K562 (cell line): ENCODE measurements around the gene IL11. TPM values are rescaled to one million over a fixed set of nuclear protein-coding genes. Genes with fewer than 3 reads are reported as not detected.

Experiments used
- ATAC-seq: fragments of 200-7000 bp; cut with Tn5 transposase; 3 replicates; pipeline ENCODE4 v1.9.1; 2020; ENCODE audit warnings: moderate library complexity
- BruUV-seq: library from RNA; stranded (reverse); fragments of 400-500 nt; replicated peaks from 2 replicates; lab custom pipeline; 2021; lab: Mats Ljungman, UMichigan
- CTCF ChIA-PET: fragments of 300-600 bp; formaldehyde crosslinking; extraction: SDS; loops from one replicate; lab custom pipeline; 2021; ENCODE audit warnings: low intra/inter-chr PET ratio; lab: Yijun Ruan, JAX
- POLR2A ChIA-PET: fragments of 300-600, 350-650 bp; sonication (Branson Sonifier 250); formaldehyde crosslinking; extraction: SDS; loops from one replicate; lab custom pipeline; 2021; ENCODE audit warnings: antibody characterized with exemption, inconsistent platforms; lab: Yijun Ruan, JAX
- DNase-seq, 4 experiments: peaks; one replicate each; pipeline versions ENCODE4 v3.0.0 to v3.0.0-alpha.2; 2011 to 2018; ENCODE audit warnings: low spot score in 3 of 4, mixed read lengths in 3 of 4; ENCODE audit errors: extremely low read depth in 1 of 4
- FAIRE-seq: peaks from 2 replicates; lab custom pipeline; 2011; peaks lifted over from hg19 to GRCh38; lab: Jason Lieb, UNC
- H2AFZ ChIP-seq: 2 replicates; pipeline ENCODE4 v1.6.0; 2011; ENCODE audit warnings: low read depth, low read length, control low read depth, inconsistent platforms
- H3K27ac ChIP-seq: fragments of 200-600 bp; 3 replicates; pipeline ENCODE4 v1.8.0; 2011; ENCODE audit warnings: low read depth, mild to moderate bottlenecking, control low read depth, inconsistent platforms, low read length, moderate library complexity, mixed read lengths; ENCODE audit errors: extremely low read depth
- H3K27me3 ChIP-seq, 2 experiments: fragments of 300-600 bp in 1 of 2; 2 replicates in 1 of 2; 3 replicates in 1 of 2; pipeline versions ENCODE4 v1.6.0 to v1.8.0; 2011; ENCODE audit warnings: inconsistent platforms in 2 of 2, low read length in 2 of 2, mild to moderate bottlenecking in 1 of 2, mixed read lengths in 1 of 2, moderate library complexity in 1 of 2; ENCODE audit not compliant: control insufficient read depth in 2 of 2, insufficient read depth in 2 of 2
- H3K36me3 ChIP-seq: fragments of 300-600 bp; 3 replicates; pipeline ENCODE4 v1.8.0; 2011; ENCODE audit warnings: mild to moderate bottlenecking, low read length, inconsistent platforms; ENCODE audit not compliant: control insufficient read depth, insufficient read depth
- H3K4me1 ChIP-seq, 2 experiments: fragments of 200-600 bp in 1 of 2; replicated peaks in 1 of 2; 2 replicates in 1 of 2; 3 replicates in 1 of 2; pipeline versions ENCODE4 v1.5.1 to v1.8.0; 2011; ENCODE audit warnings: inconsistent platforms in 2 of 2, low read length in 2 of 2, mild to moderate bottlenecking in 1 of 2, mixed read lengths in 1 of 2, moderate library complexity in 1 of 2; ENCODE audit not compliant: control insufficient read depth in 2 of 2, insufficient read depth in 2 of 2
- H3K4me2 ChIP-seq: 2 replicates; pipeline ENCODE4 v1.6.1; 2011; ENCODE audit warnings: low read length, control low read depth, inconsistent platforms, mixed read lengths; ENCODE audit not compliant: insufficient read depth
- H3K4me3 ChIP-seq: fragments of 200-600 bp; sonication (generic), shearing (Covaris generic); 2 replicates; pipeline ENCODE4 v1.5.1; 2016; ENCODE audit warnings: control low read depth, inconsistent platforms
- H3K79me2 ChIP-seq: fragments of 200-600 bp; 3 replicates; pipeline ENCODE4 v1.8.0; 2011; ENCODE audit warnings: low read length, inconsistent platforms; ENCODE audit not compliant: control insufficient read depth, insufficient read depth
- H3K9ac ChIP-seq, 2 experiments: 2 replicates each; pipeline versions ENCODE4 v1.6.0 to v1.6.1; 2011; ENCODE audit warnings: low read depth in 2 of 2, low read length in 2 of 2, control low read depth in 1 of 2, inconsistent platforms in 1 of 2, mild to moderate bottlenecking in 1 of 2, mixed read lengths in 1 of 2; ENCODE audit not compliant: insufficient read depth in 1 of 2
- H3K9me1 ChIP-seq: one replicate; pipeline ENCODE4 v1.6.0; 2011; ENCODE audit warnings: inconsistent platforms, mild to moderate bottlenecking, low read length, moderate library complexity; ENCODE audit not compliant: control insufficient read depth, insufficient read depth
- H3K9me3 ChIP-seq: replicated peaks from 2 replicates; pipeline ENCODE4 v1.5.1; 2011; ENCODE audit warnings: low read depth, low read length, inconsistent platforms; ENCODE audit not compliant: control insufficient read depth, insufficient read depth
- H4K20me1 ChIP-seq: replicated peaks from 2 replicates; pipeline ENCODE4 v1.6.1; 2011; ENCODE audit warnings: low read length, inconsistent platforms, mixed read lengths; ENCODE audit not compliant: control insufficient read depth, insufficient read depth
- ETS2 ChIP-seq: IDR thresholded peaks from 2 replicates; pipeline ENCODE4 v1.6.1; 2016; ENCODE audit warnings: borderline replicate concordance, missing genetic modification characterization, mild to moderate bottlenecking, moderate library complexity, missing compliant biosample characterization; ENCODE audit not compliant: poor library complexity, severe bottlenecking
- GTF2A2 ChIP-seq: IDR thresholded peaks from 2 replicates; pipeline ENCODE4 v1.6.1; 2016; ENCODE audit warnings: mild to moderate bottlenecking, missing genetic modification characterization, missing compliant biosample characterization
- HNRNPLL ChIP-seq: fragments of 200-400 bp; formaldehyde crosslinking; IDR thresholded peaks from 2 replicates; pipeline ENCODE4 v1.6.1; 2017; ENCODE audit warnings: low read length, low read depth, mild to moderate bottlenecking; ENCODE audit not compliant: poor library complexity, severe bottlenecking
- RBM22 ChIP-seq: fragments of 200-400 bp; formaldehyde crosslinking; IDR thresholded peaks from 2 replicates; pipeline ENCODE4 v1.6.1; 2018; ENCODE audit warnings: low read length, low read depth; ENCODE audit not compliant: poor library complexity, severe bottlenecking
- RBM25 ChIP-seq: fragments of 200-400 bp; formaldehyde crosslinking; IDR thresholded peaks from 2 replicates; pipeline ENCODE4 v1.6.1; 2018; ENCODE audit warnings: low read length, low read depth, moderate library complexity; ENCODE audit not compliant: severe bottlenecking
- ZNF41 ChIP-seq: fragments of 250-450 bp; sonication (Bioruptor Pico); conservative IDR thresholded peaks from 2 replicates; pipeline ENCODE4 v1.4.0; 2020; ENCODE audit warnings: mild to moderate bottlenecking
- WGBS: fragments of 100-300 bp; shearing (Covaris generic); methylation state at CpG from one replicate; pipeline ENCODE4 v1.1.6; 2016; ENCODE audit warnings: low coverage, mixed read lengths; ENCODE audit not compliant: insufficient coverage; ENCODE audit errors: missing lambda C conversion rate; 5-methylcytosine and 5-hydroxymethylcytosine counted together
- in situ Hi-C: fragments of 300-500 bp; cut with MboI; formaldehyde crosslinking; loops from 4 replicates; pipeline ENCODE4 v1.15.0; 2018; ENCODE audit warnings: inconsistent platforms, mixed read lengths
- intact Hi-C: fragments of 100-400 bp; cut with micrococcal nuclease; formaldehyde crosslinking; loops from 2 replicates; pipeline ENCODE4 v1.14.2; 2022
- polyA plus RNA-seq, 8 experiments: library from polyadenylated mRNA; depleted of rRNA in 4 of 8; stranded (reverse) in 5 of 8; unstranded in 3 of 8; fragments of >200 nt; fragmentation: Nextera tagmentation in 2 of 8; fragmentation: Illumina TruSeq in 1 of 8; extraction: Ambion mirVana in 2 of 8; extraction: Trizol in 1 of 8; gene quantifications; 2 replicates each; pipeline versions ENCODE4 v1.2.1 to v1.2.3, GENCODE V29; 2011 to 2014; ENCODE audit warnings: inconsistent platforms in 1 of 8, missing spikeins in 1 of 8
- total RNA-seq, 7 experiments: library from RNA; depleted of rRNA in 6 of 7; stranded (reverse); fragments of >200 nt in 6 of 7; fragmentation: Illumina TruSeq in 2 of 7; extraction: Trizol in 2 of 7; gene quantifications; 2 replicates each; pipeline versions ENCODE4 v1.2.1 to v1.2.3, GENCODE V29; 2011 to 2021; ENCODE audit warnings: low replicate concordance in 1 of 7
- TF ChIP-seq, protein P1 (sequence below), 2 experiments: fragments of 450-650 bp in 1 of 2; sonication (generic) in 1 of 2; formaldehyde crosslinking in 1 of 2; IDR thresholded peaks in 1 of 2; conservative IDR thresholded peaks in 1 of 2; 2 replicates each; pipeline versions ENCODE4 v1.6.1 to v1.8.1; 2016 to 2023; ENCODE audit warnings: mild to moderate bottlenecking in 2 of 2, moderate library complexity in 2 of 2, inconsistent platforms in 1 of 2, missing genetic modification reagents in 1 of 2

The IL11 gene
- total and polyA plus RNA-seq, 9 of the 15 experiments (the other 6 are each of a cell fraction or from before 2014, with no cell fraction given) = 0.04 to 0.42 (median 0.06) TPM; not detected in 6

DNA sequence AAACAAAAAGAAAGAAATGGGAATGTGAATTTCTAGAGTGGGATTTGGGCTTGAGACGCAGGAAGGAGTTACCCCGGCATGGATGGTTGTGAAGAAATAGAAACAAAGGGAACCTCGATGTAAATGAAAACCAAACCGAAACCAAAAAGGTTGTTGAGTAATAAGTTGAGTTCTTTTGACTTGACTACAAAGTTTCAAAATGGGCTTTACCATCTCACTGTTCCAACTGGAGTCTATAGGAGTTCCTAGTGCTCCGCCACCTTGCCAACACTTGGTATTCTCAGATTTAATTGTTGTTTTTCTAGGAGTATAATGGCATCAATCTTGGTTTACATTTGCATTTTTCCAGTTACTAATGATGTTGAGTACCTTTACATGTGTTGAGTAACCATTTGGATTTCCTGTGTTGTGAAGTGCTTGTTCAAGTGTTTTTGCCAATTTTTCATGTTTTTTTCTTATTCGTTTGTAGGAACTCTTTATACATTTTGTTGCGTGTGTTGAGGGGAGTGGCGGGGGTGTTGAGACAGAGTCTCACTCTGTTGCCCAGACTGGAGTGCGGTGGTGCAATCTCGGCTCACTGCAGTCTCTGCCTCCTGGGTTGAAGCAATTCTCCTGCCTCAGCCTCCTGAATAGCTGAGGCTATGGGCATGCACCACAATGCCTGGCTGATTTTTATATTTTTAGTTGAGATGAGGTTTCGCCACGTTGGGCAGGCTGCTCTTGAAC, 28.1 kb upstream of the IL11 start:
- ChIA-PET CTCF (no interaction called here), POLR2A (interaction anchor here (0.7 to 5.1 kb wide), 13 partner anchors 8 to 318 kb away, joined by 3 to 97 read pairs (median 5); partner anchors contain the start of genes RPL28, SYT5, TMEM238 and UBE2S)
- 71% methylated on average over 12 of the region's 12 CpGs for WGBS
- peaks cover 10% of the 10 kb centered on the region for H3K79me2 ChIP-seq
- intact Hi-C loops (no loop called here), in situ Hi-C loops (no loop called here)
- no peak overlapping the region for H3K4me2 ChIP-seq
- peaks cover 0 to 12% of the 10 kb centered on the region in 2 experiments; a peak in 4 of 5 replicates for H3K4me1 ChIP-seq
- BruUV-seq = no TSS peak
- H3K9me3 ChIP-seq = no peaks in the 10 kb centered on the region
- no peak overlapping the region for H3K27ac ChIP-seq
- H2AFZ ChIP-seq = no peak overlapping the region
- H3K9me1 ChIP-seq = no peaks in the 10 kb centered on the region
- peaks cover 26% of the 10 kb centered on the region for H4K20me1 ChIP-seq
- H3K9ac ChIP-seq = no peak overlapping the region
- DNase-seq = no peak
- peak; percentile 74 for FAIRE-seq
- no peak for ATAC-seq
- TF ChIP-seq RBM25 (peak; percentile 23), HNRNPLL (no peak), GTF2A2 (tag) (no peak), ZNF41 (no peak), ETS2 (tag) (no peak), RBM22 (peak; percentile 14)
- TF ChIP-seq, protein P1, sequence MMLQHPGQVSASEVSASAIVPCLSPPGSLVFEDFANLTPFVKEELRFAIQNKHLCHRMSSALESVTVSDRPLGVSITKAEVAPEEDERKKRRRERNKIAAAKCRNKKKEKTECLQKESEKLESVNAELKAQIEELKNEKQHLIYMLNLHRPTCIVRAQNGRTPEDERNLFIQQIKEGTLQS (IDR thresholded peaks at IDR 0.05) = no peak
- TF ChIP-seq, protein P1 (CRISPR knock-in tag; conservative IDR thresholded peaks at IDR 0.05) = no peak
- TF ChIP-seq, all 486 proteins: peak for 2
- H3K27me3 ChIP-seq = no peaks in the 10 kb centered on the region
- H3K36me3 ChIP-seq = peaks cover 27% of the 10 kb centered on the region; the same call in 2 of the 3 replicates
- no peak overlapping the region for H3K4me3 ChIP-seq
